Gastrocnemius medialis (tissue), 4 donors: ENCODE measurements around the gene GDA. TPM values are rescaled to one million over a fixed set of nuclear protein-coding genes. Genes with fewer than 3 reads are reported as not detected.

Source experiments
- ATAC-seq, 2 donors: fragments of 150-250 bp; one replicate each; pipeline ENCODE4 v1.9.1; 2016
- DNase-seq, 2 donors: peaks; one replicate each; pipeline ENCODE4 v3.0.0-alpha.2; 2019
- H3K27ac ChIP-seq, 4 donors: fragments of 200-600 bp; sonication (generic); 1 replicate in 1 of 4; 2 replicates in 3 of 4; pipeline ENCODE4 v1.5.1; 2016 to 2018; ENCODE audit warnings: mild to moderate bottlenecking in 2 of 4, moderate library complexity in 1 of 4
- H3K27me3 ChIP-seq, 3 donors: fragments of 200-600 bp; sonication (generic) in 2 of 3; 1 replicate in 1 of 3; 2 replicates in 2 of 3; pipeline versions ENCODE4 v1.5.1 to v1.6.0; 2016 to 2019; ENCODE audit warnings: mild to moderate bottlenecking in 1 of 3, moderate library complexity in 1 of 3
- H3K36me3 ChIP-seq, 2 donors: fragments of 200-600 bp; sonication (generic) in 1 of 2; one replicate each; pipeline ENCODE4 v1.5.1; 2017 to 2018
- H3K4me1 ChIP-seq, 2 donors: fragments of 200-600 bp; sonication (generic) in 1 of 2; one replicate each; pipeline ENCODE4 v1.5.1; 2016 to 2017; ENCODE audit warnings: mild to moderate bottlenecking in 2 of 2
- H3K4me3 ChIP-seq, 4 donors: fragments of 200-600 bp; sonication (generic) in 3 of 4; 1 replicate in 1 of 4; 2 replicates in 3 of 4; pipeline ENCODE4 v1.5.1; 2016 to 2019; ENCODE audit warnings: mild to moderate bottlenecking in 2 of 4
- H3K9me3 ChIP-seq, 3 donors: fragments of 200-600 bp; sonication (generic) in 2 of 3; 1 replicate in 1 of 3; 2 replicates in 2 of 3; pipeline ENCODE4 v1.5.1; 2016 to 2019
- POLR2A ChIP-seq, 2 donors: fragments of 450-650 bp; IDR thresholded peaks; one replicate each; pipeline ENCODE4 v1.6.1; 2017; ENCODE audit warnings: antibody characterized with exemption in 2 of 2, mild to moderate bottlenecking in 2 of 2, moderate library complexity in 2 of 2
- in situ Hi-C, 4 donors: fragments of 200-750 bp; cut with MboI; loops; one replicate each; pipeline versions ENCODE4 v1.15.0 to v1.8.0; 2017; ENCODE audit warnings: low sequenced_read_pairs in 4 of 4
- intact Hi-C: fragments of 100-400 bp; cut with DNase I; formaldehyde crosslinking; loops from one replicate; pipeline ENCODE4 v1.15.1; 2023; ENCODE audit warnings: low total_unique reads
- total RNA-seq, 4 donors: library from RNA; depleted of rRNA; stranded (reverse); fragments of >200 nt; gene quantifications; one replicate each; pipeline versions ENCODE4 v1.1.0 to v1.2.3, GENCODE V29; 2016
- TF ChIP-seq, protein P1 (sequence below), 5 experiments: fragments of 450-650 bp in 3 of 5; fragments of 200-600 bp in 2 of 5; sonication (generic) in 2 of 5; IDR thresholded peaks in 4 of 5; conservative IDR thresholded peaks in 1 of 5; 1 replicate in 4 of 5; 2 replicates in 1 of 5; pipeline ENCODE4 v1.5.1; 2016 to 2019; ENCODE audit warnings: antibody characterized with exemption in 5 of 5, mild to moderate bottlenecking in 3 of 5, moderate library complexity in 3 of 5

The GDA gene
- total RNA-seq, 4 donors from 2014 or later: 0.62 to 2.5 (median 0.82) TPM; not detected in 1

DNA sequence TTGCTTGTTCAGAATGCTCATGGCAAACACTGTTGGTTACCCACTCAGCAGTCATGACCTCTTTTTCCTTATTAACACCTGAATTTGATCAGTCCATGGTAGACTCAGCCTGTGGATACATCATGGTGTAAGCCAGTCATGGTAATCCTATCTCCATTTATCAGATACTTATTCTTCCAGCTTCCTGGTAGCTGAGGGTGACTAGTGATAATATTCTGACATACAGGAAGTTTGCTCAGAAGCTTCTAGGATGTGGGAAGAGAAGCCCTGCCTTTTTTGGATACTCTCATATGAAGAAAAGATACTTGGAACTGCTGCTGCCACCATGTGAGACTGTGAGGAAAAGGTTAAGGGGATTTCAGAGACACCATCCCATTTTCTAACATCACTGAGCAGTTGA is 7.3 kb downstream of the GDA start:
- H3K4me1 ChIP-seq: no peaks in the 10 kb centered on the region
- ATAC-seq (no peak), DNase-seq (no peak)
- intact Hi-C loops: no loop called here
- H3K9me3 ChIP-seq: no peaks in the 10 kb centered on the region
- no peak overlapping the region for H3K27ac ChIP-seq
- in situ Hi-C loops: loop anchor here in 1 of 4 donors (25.0 kb wide), 1 partner anchor 94 kb away; the partner anchor contains the start of gene C9orf57
- H3K36me3 ChIP-seq: no peaks in the 10 kb centered on the region
- no peak overlapping the region for H3K4me3 ChIP-seq
- no peak for TF ChIP-seq POLR2A (IDR thresholded peaks at IDR 0.05)
- TF ChIP-seq, protein P1, sequence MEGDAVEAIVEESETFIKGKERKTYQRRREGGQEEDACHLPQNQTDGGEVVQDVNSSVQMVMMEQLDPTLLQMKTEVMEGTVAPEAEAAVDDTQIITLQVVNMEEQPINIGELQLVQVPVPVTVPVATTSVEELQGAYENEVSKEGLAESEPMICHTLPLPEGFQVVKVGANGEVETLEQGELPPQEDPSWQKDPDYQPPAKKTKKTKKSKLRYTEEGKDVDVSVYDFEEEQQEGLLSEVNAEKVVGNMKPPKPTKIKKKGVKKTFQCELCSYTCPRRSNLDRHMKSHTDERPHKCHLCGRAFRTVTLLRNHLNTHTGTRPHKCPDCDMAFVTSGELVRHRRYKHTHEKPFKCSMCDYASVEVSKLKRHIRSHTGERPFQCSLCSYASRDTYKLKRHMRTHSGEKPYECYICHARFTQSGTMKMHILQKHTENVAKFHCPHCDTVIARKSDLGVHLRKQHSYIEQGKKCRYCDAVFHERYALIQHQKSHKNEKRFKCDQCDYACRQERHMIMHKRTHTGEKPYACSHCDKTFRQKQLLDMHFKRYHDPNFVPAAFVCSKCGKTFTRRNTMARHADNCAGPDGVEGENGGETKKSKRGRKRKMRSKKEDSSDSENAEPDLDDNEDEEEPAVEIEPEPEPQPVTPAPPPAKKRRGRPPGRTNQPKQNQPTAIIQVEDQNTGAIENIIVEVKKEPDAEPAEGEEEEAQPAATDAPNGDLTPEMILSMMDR (IDR thresholded peaks at IDR 0.05 in 4 of 5, conservative IDR thresholded peaks at IDR 0.05 in 1 of 5): no peak
- H3K27me3 ChIP-seq: no peaks in the 10 kb centered on the region

- H3K36me3 ChIP-seq: no peaks in the 10 kb centered on the region
- in situ Hi-C loops: loop anchor here in 1 of 4 donors (25.0 kb wide), 1 partner anchor 96 kb away; the partner anchor contains the start of gene C9orf57
Measured at GRCh38 chr9:72158680-72159079, 9.4 kb downstream of the GDA start.

DNA sequence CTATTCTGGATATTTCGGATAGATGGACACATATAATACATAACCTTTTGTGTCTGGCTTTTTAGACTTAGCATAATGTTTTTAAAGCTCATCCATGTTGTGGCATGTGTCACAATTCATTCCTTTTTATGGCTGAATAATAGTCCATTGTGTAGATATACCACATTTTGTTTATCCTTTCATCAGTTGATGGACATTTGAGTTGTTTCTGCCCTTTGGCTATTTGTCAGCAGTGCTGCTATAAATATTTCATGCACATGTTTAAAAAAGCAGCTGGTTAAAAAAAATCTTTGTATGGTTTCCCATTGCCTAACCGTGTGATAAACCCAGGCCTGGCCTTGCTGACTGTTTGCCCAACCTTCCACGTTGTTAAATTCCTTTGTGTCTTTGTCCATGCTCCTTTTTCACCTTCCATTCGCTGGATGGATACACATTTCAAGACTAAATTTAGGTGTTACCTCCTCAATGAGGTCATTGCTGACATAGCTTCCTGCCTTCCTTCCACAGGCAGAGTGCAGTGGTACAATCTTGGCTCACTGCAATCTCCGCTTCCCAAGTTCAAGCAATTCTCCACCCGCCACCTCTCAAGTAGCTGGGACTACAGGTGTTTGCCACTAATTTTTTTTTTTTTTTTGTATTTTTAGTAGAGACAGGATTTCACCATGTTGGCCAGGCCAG is 11.3 kb downstream of the GDA start:
- H3K9me3 ChIP-seq: no peaks in the 10 kb centered on the region
- in situ Hi-C loops (loop anchor here in 1 of 4 donors (25.0 kb wide), 1 partner anchor 98 kb away; the partner anchor contains the start of gene C9orf57), intact Hi-C loops (no loop called here)
- no peak for DNase-seq
- H3K4me1 ChIP-seq: no peaks in the 10 kb centered on the region
- no peak for TF ChIP-seq POLR2A (IDR thresholded peaks at IDR 0.05)
- TF ChIP-seq, protein P1 (IDR thresholded peaks at IDR 0.05 in 4 of 5, conservative IDR thresholded peaks at IDR 0.05 in 1 of 5): no peak
- H3K36me3 ChIP-seq: no peaks in the 10 kb centered on the region
- peak overlapping the region in 1 of 4 donors; percentile 21 for H3K27ac ChIP-seq
- no peak overlapping the region for H3K4me3 ChIP-seq
- no peak for ATAC-seq
- no peaks in the 10 kb centered on the region for H3K27me3 ChIP-seq

More at GRCh38 chr9:72158680-72159079, 9.4 kb downstream of the GDA start:
- no peak overlapping the region for H3K27ac ChIP-seq
- ATAC-seq (no peak), DNase-seq (no peak)
- no peak overlapping the region for H3K4me3 ChIP-seq
- no peak for TF ChIP-seq POLR2A (IDR thresholded peaks at IDR 0.05)
- TF ChIP-seq, protein P1 (IDR thresholded peaks at IDR 0.05 in 4 of 5, conservative IDR thresholded peaks at IDR 0.05 in 1 of 5): no peak
- no peaks in the 10 kb centered on the region for H3K4me1 ChIP-seq
- H3K27me3 ChIP-seq: no peaks in the 10 kb centered on the region
- intact Hi-C loops: no loop called here
- no peaks in the 10 kb centered on the region for H3K9me3 ChIP-seq

DNA sequence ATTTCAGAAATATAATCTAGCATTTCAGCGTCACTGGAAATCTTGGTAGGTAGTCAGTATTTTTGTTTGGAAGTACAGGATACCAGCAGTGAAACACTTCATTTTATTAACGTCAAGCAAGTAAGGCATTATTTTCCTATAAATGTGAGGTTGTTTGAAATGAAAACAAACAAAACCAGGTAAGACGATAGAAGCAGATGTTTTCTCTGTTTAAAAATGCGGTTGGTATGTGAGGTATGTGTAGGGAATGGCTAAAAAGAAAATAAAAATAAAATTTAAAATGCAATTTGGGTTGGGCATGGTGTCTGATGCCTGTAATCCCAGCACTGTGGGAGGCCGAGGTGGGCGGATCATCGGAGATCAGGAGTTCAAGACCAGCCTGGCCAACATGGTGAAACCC is 16.1 kb downstream of the GDA start:
- Histone ChIP-seq H3K27me3 (no peaks in the 10 kb centered on the region), H3K9me3 (no peaks in the 10 kb centered on the region), H3K27ac (no peak overlapping the region), H3K4me3 (no peak overlapping the region), H3K36me3 (no peaks in the 10 kb centered on the region), H3K4me1 (peaks cover 18 to 20% of the 10 kb centered on the region in 2 donors)
- no peak for ATAC-seq
- DNase-seq: no peak
- intact Hi-C loops (loop anchor here (1.0 kb wide), 1 partner anchor 20 kb away; no protein-coding TSS in a partner anchor), in situ Hi-C loops (loop anchor here in 1 of 4 donors (25.0 kb wide), 1 partner anchor 103 kb away; the partner anchor contains the start of gene C9orf57)
- TF ChIP-seq, protein P1 (IDR thresholded peaks at IDR 0.05 in 4 of 5, conservative IDR thresholded peaks at IDR 0.05 in 1 of 5): no peak
- no peak for TF ChIP-seq POLR2A (IDR thresholded peaks at IDR 0.05)
